Activated T-cell treated with anti-CD3 and anti-CD28 coated beads for 4 hours (primary cell): Measurements from ENCODE around the gene RGPD3.
"Not testable (repeated sequence)": the region's sequence is repeated elsewhere in the genome, so short reads cannot be mapped to it uniquely, and the experiment has no call there.

Source experiments
- DNase-seq: peaks from one replicate; pipeline ENCODE4 v3.0.0-alpha.2; 2020

Gene RGPD3

GRCh38 chr2:106479563-106479962 is 11.3 kb upstream of the RGPD3 start:
- DNase-seq = not testable (repeated sequence)

DNA sequence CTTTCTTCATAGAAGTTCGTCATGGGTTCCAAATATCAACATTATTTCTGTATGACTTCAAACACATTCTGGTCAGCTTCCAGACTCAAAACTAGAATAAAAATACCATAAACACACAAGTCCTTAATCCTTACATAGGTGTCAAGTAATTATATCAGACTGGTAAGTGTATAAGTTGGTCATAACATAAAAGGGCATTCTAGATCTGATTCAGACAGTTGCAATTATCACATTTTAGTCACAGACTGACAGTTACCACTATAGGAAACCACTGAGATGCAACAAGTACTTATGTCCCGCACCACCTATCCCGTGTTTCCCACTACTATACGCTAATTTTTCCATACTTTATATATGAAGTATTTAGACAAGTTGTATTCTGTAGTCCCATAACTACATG is 9.4 kb upstream of the RGPD3 start:
- DNase-seq = not testable (repeated sequence)

DNA sequence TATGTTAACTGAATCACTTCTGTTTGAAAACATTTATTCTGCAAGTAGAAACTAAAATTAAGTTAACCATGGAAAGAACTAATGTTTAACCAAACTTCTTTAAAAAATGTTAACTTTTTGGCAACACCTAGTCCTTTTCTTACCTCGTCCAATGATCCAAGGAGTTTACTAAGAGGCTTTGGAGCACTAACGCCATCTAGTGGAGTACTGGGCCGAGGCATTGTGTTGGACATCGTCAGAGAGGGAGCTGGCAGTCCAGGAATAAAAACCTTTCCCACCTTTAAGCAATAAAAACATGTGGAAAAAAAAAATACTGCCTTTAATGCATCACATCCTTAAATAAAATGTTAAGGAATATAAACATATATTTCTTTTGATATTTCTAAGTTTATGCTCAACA is 2.4 kb upstream of the RGPD3 start:
- DNase-seq = peak; percentile 36

DNA sequence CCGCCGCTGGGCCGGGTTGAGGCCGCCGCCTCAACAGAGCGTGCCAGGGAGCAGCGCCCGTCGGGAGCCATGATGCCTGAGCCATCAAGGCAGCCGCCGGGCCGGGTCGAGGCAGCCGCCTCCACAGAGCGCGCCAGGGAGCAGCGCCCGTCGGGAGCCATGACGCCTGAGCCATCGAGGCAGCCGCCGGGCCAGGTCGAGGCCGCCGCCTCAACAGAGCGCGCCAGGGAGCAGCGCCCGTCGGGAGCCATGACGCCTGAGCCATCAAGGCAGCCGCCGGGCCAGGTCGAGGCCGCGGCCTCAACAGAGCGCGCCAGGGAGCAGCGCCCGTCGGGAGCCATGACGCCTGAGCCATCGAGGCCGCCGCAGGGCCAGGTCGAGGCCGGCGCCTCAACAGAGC is 697 bp downstream of the RGPD3 start:
- DNase-seq = not testable (repeated sequence)

DNA sequence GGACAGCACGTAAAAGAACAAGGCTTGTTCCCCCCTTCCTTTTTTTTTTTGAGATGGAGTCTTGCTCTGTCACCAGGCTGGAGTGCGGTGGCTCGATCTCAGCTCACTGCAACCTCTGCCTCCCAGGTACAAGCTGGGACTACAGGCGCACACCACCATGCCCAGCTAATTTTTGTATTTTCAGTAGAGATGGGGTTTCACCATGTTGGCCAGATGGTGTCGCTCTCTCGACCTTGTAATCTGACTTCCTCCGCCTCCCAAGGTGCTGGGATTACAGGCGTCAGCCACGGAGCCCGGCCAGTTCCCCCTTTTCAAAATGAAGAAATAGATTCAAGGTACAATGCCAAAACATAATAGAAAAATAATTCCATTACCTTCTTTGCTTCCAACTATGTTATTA is 6.3 kb downstream of the RGPD3 start:
- DNase-seq = not testable (repeated sequence)

DNA sequence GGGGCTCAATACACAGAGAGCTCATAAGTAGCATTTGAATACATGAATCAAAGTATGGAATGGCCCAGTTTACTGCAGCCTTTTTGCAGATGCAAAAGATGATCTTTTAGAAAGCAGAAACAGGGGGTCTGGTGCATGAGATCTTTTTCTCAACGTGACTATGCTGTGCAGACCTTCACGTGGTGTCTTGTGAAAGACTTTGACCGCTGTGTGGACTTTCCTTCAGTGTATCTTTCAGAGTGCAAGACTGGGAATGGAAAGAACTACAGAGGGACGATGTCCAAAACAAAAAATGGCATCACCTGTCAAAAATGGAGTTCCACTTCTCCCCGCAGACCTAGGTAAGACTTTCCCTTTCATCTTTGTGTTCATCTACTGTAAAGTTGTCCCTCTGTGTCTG is 77.5 kb downstream of the RGPD3 start:
- not testable (repeated sequence) for DNase-seq

DNA sequence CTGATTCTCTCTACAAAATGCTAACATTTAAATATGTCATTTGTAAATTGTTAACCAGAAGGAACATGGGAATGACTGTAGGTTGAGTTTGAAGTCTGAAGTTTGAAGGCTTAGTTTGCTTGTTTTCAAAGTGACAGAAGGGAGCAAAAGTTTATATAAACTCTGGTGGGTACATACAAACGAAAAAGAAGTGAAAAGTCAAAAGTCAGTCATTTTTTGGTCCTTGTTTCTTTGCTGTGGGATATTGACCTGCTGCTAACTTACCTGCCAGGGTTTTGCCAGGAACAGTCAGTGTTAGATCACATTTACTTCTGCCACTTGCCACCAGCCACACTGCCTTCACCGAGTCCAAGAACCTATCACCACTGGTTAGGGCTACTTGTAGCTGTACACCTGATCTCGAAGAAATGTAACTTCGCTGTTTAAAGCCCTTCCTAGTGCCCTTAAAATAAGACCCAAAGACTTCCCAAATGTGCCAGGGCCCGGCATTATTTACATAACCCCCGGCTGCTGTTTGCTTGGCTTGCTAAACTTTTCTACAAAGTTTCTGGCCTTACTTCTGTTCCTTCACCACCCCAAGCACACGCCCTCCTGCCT is 79.3 kb downstream of the RGPD3 start:
- not testable (repeated sequence) for DNase-seq

- DNase-seq = not testable (repeated sequence)
Measured at GRCh38 chr2:106384548-106384947, 83.7 kb downstream of the RGPD3 start.

- DNase-seq = not testable (repeated sequence)
Measured at GRCh38 chr2:106381867-106382266, 86.3 kb downstream of the RGPD3 start.

- DNase-seq = not testable (repeated sequence)
Measured at GRCh38 chr2:106379567-106379966, 88.6 kb downstream of the RGPD3 start.

GRCh38 chr2:106369182-106369581 is 99.0 kb downstream of the RGPD3 start:
- not testable (repeated sequence) for DNase-seq

DNA sequence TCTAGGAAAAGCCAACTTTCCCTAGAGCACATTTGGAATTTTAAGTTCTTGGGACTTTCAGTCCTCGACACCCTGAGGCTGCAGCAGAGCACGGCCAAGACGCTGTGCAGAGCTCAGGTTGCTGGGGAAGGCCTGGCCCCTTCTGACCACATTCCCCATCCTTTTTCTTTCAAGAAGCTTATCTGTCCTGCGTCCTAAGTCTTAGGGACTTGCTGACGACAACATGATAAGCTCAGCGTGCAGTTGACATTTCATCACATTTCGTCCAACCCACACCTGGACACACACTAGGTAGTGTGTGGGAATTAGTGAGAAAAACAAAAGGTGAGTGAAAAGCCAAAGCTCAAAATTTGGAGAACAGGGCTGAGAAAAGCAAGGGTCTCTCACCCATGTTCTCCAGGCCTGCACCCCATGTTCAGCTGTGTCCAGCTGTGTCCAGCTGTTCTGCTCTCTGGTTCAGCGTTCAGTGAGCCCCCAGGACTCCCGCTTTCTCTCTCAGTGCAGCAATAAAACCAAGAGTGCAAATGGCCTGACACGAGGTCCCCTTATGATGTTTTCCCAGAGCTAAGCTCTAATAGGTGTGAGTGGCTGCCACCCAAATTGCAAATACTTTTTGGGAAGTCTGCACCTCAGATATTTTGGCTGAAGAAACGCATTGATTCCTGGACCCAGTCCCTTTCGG is 101.9 kb downstream of the RGPD3 start:
- no peak for DNase-seq

- no peak for DNase-seq
Measured at GRCh38 chr2:106363791-106364190, 104.4 kb downstream of the RGPD3 start.

DNA sequence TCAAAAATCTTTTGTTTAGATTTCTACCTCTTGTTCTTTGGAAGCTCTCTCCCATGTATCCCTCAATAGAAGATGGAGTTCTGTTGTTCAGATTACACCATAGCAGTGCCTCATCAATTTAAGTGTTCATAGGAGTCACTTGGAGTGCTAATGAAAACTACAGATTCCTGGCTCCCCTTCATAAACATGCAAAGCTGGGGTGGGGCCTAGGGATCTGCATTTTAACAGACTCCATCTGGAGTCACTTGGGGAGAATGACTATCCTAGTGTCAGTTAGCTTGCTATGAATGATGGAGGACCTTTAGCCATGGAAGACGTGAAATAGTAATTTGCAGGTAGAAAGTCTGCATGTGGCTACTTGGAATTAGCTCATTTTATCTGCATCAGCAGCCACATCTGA is 105.4 kb downstream of the RGPD3 start:
- no peak for DNase-seq

- DNase-seq = no peak
Measured at GRCh38 chr2:106359512-106359911, 108.7 kb downstream of the RGPD3 start.

GRCh38 chr2:106358521-106358920 is 109.7 kb downstream of the RGPD3 start:
- DNase-seq = no peak

GRCh38 chr2:106358081-106358480 is 110.1 kb downstream of the RGPD3 start:
- DNase-seq = no peak

DNA sequence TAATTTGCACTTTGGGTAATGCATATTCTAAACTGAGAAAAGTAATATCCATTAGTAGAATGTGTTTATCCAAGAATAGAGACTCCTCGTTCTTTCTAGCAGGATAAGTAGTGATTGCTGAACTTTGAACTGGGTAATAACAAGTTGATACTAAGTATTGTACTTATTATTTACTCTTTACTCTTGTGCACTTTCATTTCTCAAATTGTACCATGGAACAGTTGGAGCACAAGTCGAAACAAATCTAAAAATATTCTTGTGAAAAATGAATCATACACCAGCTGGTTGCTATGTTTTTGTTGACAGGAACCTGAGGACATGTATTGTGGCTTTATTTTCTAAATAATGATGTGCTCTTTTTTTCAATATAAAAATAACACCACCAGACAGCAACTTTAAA is 111.9 kb downstream of the RGPD3 start:
- DNase-seq = no peak

DNA sequence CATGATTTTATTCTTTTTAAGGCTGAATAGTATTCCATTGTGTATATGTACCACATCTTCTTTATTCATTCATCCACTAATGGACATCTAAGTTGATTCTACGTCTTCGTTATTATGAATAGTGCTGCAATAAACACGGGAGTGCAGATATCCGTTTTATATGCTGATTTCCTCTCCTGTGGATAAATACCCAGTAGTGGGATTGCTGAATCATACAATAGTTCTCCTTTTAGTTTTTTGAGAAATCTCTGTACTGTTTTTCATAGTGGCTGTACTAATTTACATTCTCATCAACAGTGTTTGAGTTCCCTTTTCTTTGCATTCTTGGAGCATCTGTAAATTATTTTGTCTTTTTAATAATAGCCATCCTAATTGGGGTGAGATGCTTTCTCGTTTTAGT is 114.5 kb downstream of the RGPD3 start:
- DNase-seq = no peak

DNA sequence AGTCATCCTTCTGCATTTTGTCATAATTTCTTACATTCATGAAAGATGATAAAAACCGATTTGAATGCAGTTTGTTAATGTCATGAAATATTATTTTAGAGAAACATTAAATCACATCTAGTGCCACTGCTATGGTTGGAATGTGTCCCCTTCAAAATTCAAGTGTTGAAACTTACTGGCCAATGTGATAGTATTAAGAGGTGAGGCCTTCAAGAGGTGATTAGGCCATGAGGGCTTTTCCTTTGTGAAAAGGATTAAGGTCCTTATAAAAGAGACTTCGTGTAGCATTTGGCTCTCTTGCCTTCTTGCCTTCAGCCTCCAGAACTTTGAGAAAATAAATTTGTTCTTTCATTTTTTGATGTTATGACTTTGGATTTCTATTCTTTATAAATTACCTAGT is 117.2 kb downstream of the RGPD3 start:
- no peak for DNase-seq

- no peak for DNase-seq
Measured at GRCh38 chr2:106344302-106344701, 123.9 kb downstream of the RGPD3 start.

DNA sequence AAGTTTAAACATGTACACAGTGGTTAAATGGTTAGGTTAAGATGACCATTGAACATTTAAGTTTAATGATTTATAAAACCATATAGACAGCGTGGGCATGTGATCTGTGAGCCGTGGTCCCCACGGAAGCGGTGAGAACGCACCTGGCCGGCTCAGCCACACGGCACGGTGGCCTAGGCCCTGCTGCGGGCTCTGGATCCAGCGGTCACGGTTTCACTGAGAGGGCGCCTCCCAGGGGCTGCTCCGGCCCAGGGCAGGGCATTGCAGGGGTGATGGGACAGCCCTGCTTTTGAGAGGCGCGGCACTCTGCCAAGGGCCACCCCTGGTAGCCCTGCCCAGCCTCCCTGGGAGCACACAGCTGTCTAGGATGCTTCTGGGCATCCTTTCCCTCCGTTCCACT is 124.9 kb downstream of the RGPD3 start:
- DNase-seq = no peak

DNA sequence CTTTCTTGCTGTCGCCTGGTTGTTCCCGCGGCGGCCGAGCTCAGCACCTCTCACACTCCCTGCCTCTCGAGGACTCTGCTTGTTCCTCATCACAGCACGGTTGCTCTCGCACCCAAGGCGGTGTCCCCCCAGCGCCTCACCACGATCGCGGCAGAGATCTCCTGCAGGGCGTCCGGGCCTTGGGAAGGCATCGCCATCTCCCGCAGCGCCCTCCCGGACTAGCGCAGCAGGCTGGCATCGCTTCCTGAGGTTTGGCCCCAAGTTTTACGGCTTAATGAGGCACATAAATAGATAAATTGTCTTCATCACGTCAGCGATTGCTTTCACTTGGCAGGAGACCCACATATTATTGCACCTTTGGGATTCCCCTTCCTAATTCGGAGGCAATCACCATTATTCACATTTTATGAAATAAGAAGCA is 125.4 kb downstream of the RGPD3 start:
- no peak for DNase-seq

DNA sequence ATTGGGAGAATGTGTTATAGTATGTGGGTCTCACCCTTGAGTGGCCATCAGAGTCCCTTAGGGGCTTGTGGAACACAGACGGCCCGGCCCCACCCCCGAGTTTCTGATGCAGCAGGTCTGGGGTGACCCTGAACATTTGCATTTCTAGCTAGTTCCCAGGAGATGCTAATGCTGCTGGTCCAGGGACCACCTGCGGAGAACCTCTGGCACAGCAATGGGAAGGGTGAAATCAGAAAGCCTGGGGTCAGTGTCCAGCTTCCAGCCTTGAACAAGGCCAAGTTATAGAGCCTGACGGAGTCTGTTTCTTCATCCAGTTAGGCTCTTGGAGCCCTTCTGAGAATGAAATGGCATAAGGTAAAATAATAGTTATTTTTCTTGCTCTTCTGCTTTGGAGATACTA is 126.5 kb downstream of the RGPD3 start:
- DNase-seq = no peak
